ENCODE measurements around the gene PPARA. TPM values are rescaled to one million over a fixed set of nuclear protein-coding genes. Genes with fewer than 3 reads are reported as not detected.

PPARA gene
- total RNA-seq, 3 donors from 2014 or later (not counting 1 experiment from before 2014, with no cell fraction given), result 20.1 to 27.8 (median 27.0) TPM

GRCh38 chr22:46122511-46122971 lies 27.8 kb upstream of the PPARA start:
- Histone ChIP-seq H3K36me3 (ENCODE audit: control insufficient read depth, insufficient read depth, low read length) (no peaks in the 10 kb centered on the region), H3K4me1 (ENCODE audit: control insufficient read depth, insufficient read depth, low read length) (peaks cover 12% of the 10 kb centered on the region), H3K27ac (ENCODE audit: low read length) (no peak overlapping the region), H3K9me3 (ENCODE audit: control insufficient read depth, insufficient read depth, low read length) (no peaks in the 10 kb centered on the region), H3K27me3 (ENCODE audit: control insufficient read depth, insufficient read depth, low read length) (no peaks in the 10 kb centered on the region), H3K4me3 (ENCODE audit: low read length) (no peak overlapping the region)
- Mint-ChIP-seq H3K4me3 (no peak overlapping the region), H3K27ac (no peak overlapping the region), H3K4me1 (no peaks in the 10 kb centered on the region), H3K9me3 (no peaks in the 10 kb centered on the region), H3K36me3 (no peaks in the 10 kb centered on the region), H3K27me3 (ENCODE audit: low read depth in 2 of 2) (no peaks in the 10 kb centered on the region)
- 27% methylated on average over 24 of the region's 24 CpGs for WGBS (ENCODE audit: insufficient coverage)
- ATAC-seq (peak in 2 of 3 donors; percentile 84 to 89), DNase-seq (peak; percentile 71 to 82)
- peak; percentile 97 for TF ChIP-seq CTCF (IDR thresholded peaks at IDR 0.05)
- intact Hi-C loops (cut with micrococcal nuclease), result loop anchor here (1.0 to 5.0 kb wide), 3 partner anchors 175 to 420 kb away; partner anchors contain the start of gene GTSE1

- no peak for DNase-seq
- Histone ChIP-seq H3K27ac (ENCODE audit: low read length) (no peak overlapping the region), H3K4me3 (ENCODE audit: low read length) (no peak overlapping the region), H3K27me3 (ENCODE audit: control insufficient read depth, insufficient read depth, low read length) (no peaks in the 10 kb centered on the region), H3K36me3 (ENCODE audit: control insufficient read depth, insufficient read depth, low read length) (no peaks in the 10 kb centered on the region), H3K9me3 (ENCODE audit: control insufficient read depth, insufficient read depth, low read length) (no peaks in the 10 kb centered on the region), H3K4me1 (ENCODE audit: control insufficient read depth, insufficient read depth, low read length) (peaks cover 12% of the 10 kb centered on the region)
- Mint-ChIP-seq H3K27me3 (ENCODE audit: low read depth in 2 of 2) (no peaks in the 10 kb centered on the region), H3K4me1 (no peaks in the 10 kb centered on the region), H3K27ac (no peak overlapping the region), H3K9me3 (no peaks in the 10 kb centered on the region), H3K36me3 (no peaks in the 10 kb centered on the region), H3K4me3 (no peak overlapping the region)
- intact Hi-C loops (cut with micrococcal nuclease), result loop anchor here (1.0 to 5.0 kb wide), 3 partner anchors 174 to 419 kb away; partner anchors contain the start of gene GTSE1
- WGBS (ENCODE audit: insufficient coverage), result 59% methylated on average over 19 of the region's 19 CpGs
- peak in 1 of 3 donors; percentile 6 for ATAC-seq
- TF ChIP-seq CTCF (IDR thresholded peaks at IDR 0.05), result no peak
These were observed 27.2 kb upstream of the PPARA start for GRCh38 chr22:46122980-46123693.

- Histone ChIP-seq H3K36me3 (ENCODE audit: control insufficient read depth, insufficient read depth, low read length) (no peaks in the 10 kb centered on the region), H3K27ac (ENCODE audit: low read length) (no peak overlapping the region), H3K4me1 (ENCODE audit: control insufficient read depth, insufficient read depth, low read length) (peaks cover 15% of the 10 kb centered on the region), H3K4me3 (ENCODE audit: low read length) (no peak overlapping the region), H3K9me3 (ENCODE audit: control insufficient read depth, insufficient read depth, low read length) (no peaks in the 10 kb centered on the region), H3K27me3 (ENCODE audit: control insufficient read depth, insufficient read depth, low read length) (no peaks in the 10 kb centered on the region)
- no peak overlapping the region for H3K27ac Mint-ChIP-seq
- no peaks in the 10 kb centered on the region for H3K27me3 Mint-ChIP-seq (ENCODE audit: low read depth in 2 of 2)
- no peaks in the 10 kb centered on the region for H3K36me3 Mint-ChIP-seq
- intact Hi-C loops (cut with micrococcal nuclease), result loop anchor here (5.0 kb wide), 2 partner anchors 173 to 418 kb away; partner anchors contain the start of gene GTSE1
- WGBS (ENCODE audit: insufficient coverage), result 93% methylated on average over 15 of the region's 15 CpGs
- no peak overlapping the region for H3K4me3 Mint-ChIP-seq
- TF ChIP-seq CTCF (IDR thresholded peaks at IDR 0.05), result no peak
- H3K9me3 Mint-ChIP-seq, result no peaks in the 10 kb centered on the region
- DNase-seq, result no peak
- no peaks in the 10 kb centered on the region for H3K4me1 Mint-ChIP-seq
- ATAC-seq, result no peak
These were observed 26.5 kb upstream of the PPARA start for GRCh38 chr22:46123694-46124382.

Measured in natural killer cell (primary cell).